Measurements from ENCODE around the gene PCDHGA11.

GRCh38 chr5:141402553-141403243 is 18.2 kb upstream of the PCDHGA11 start, which contains the start of gene PCDHGA9:
- TF ChIP-seq CTCF (IDR thresholded peaks at IDR 0.05) = no peak
- TF ChIP-seq CBFB (CRISPR knock-in tag; IDR thresholded peaks at IDR 0.05; ENCODE audit: low read depth) = no peak
- no peak for TF ChIP-seq MLX (CRISPR knock-in tag; IDR thresholded peaks at IDR 0.05)
- no peak for TF ChIP-seq IRF1 (CRISPR knock-in tag; IDR thresholded peaks at IDR 0.05)
